GM12878 (cell line): Measurements from ENCODE around the gene PUDP. TPM values are rescaled to one million over a fixed set of nuclear protein-coding genes. Genes with fewer than 3 reads are reported as not detected.

Experiments
- ATAC-seq: fragments of 200-7000 bp; cut with Tn5 transposase; 3 replicates; pipeline ENCODE4 v1.9.1; 2020; ENCODE audit warnings: mild to moderate bottlenecking, moderate library complexity
- BruUV-seq: library from RNA; stranded (reverse); fragments of 400-500 nt; replicated peaks from 2 replicates; lab custom pipeline; 2021; lab: Mats Ljungman, UMichigan
- CTCF ChIA-PET: fragments of 300-600 bp; sonication (Branson Sonifier 250); formaldehyde crosslinking; extraction: SDS; loops from one replicate; lab custom pipeline; 2021; ENCODE audit warnings: inconsistent platforms; lab: Yijun Ruan, JAX
- POLR2A ChIA-PET: fragments of 350-600 bp; formaldehyde crosslinking; extraction: SDS; loops from one replicate; lab custom pipeline; 2021; ENCODE audit warnings: inconsistent platforms; lab: Charles Lee
- RAD21 ChIA-PET: fragments of 300-600 bp; sonication (Branson Sonifier 250); formaldehyde crosslinking; loops from one replicate; lab custom pipeline; 2023; ENCODE audit warnings: antibody characterized with exemption; ENCODE audit not compliant: unreplicated experiment; lab: Charles Lee
- SMC1A ChIA-PET: fragments of 300-600 bp; sonication (Branson Sonifier 250); formaldehyde crosslinking; loops from one replicate; lab custom pipeline; 2023; ENCODE audit not compliant: unreplicated experiment, uncharacterized antibody; lab: Charles Lee
- DNase-seq: peaks from one replicate; pipeline ENCODE4 v3.0.0-alpha.2; 2011; ENCODE audit warnings: low read depth, low spot score
- FAIRE-seq: peaks from 3 replicates; lab custom pipeline; 2011; peaks lifted over from hg19 to GRCh38; lab: Jason Lieb, UNC
- H2AFZ ChIP-seq: 2 replicates; pipeline ENCODE4 v1.6.0; 2011; ENCODE audit warnings: low read depth, low read length, control low read depth; ENCODE audit not compliant: control insufficient read depth
- H3K27ac ChIP-seq: 2 replicates; pipeline ENCODE4 v1.5.1; 2011; ENCODE audit warnings: control low read depth; ENCODE audit not compliant: control insufficient read depth, insufficient read depth
- H3K27me3 ChIP-seq, 2 experiments: replicated peaks in 1 of 2; 2 replicates each; pipeline versions ENCODE4 v1.6.0 to v1.6.1; 2011; ENCODE audit warnings: low read length in 1 of 2; ENCODE audit not compliant: control insufficient read depth in 2 of 2, insufficient read depth in 2 of 2
- H3K36me3 ChIP-seq, 2 experiments: 2 replicates each; pipeline ENCODE4 v1.5.1; 2011; ENCODE audit warnings: low read length in 1 of 2; ENCODE audit not compliant: control insufficient read depth in 2 of 2, insufficient read depth in 2 of 2
- H3K4me1 ChIP-seq: 2 replicates; pipeline ENCODE4 v1.6.1; 2011; ENCODE audit warnings: mild to moderate bottlenecking, low read length, moderate library complexity, mixed read lengths; ENCODE audit not compliant: control insufficient read depth, insufficient read depth
- H3K4me2 ChIP-seq: 2 replicates; pipeline ENCODE4 v1.6.0; 2011; ENCODE audit warnings: control low read depth; ENCODE audit not compliant: control insufficient read depth, insufficient read depth
- H3K4me3 ChIP-seq: fragments of 200-600 bp; sonication (generic); 2 replicates; pipeline ENCODE4 v1.5.1; 2016
- H3K79me2 ChIP-seq: 2 replicates; pipeline ENCODE4 v1.6.0; 2011; ENCODE audit warnings: low read length; ENCODE audit not compliant: control insufficient read depth, insufficient read depth
- H3K9ac ChIP-seq: 2 replicates; pipeline ENCODE4 v1.8.0; 2011; ENCODE audit warnings: low read length, control low read depth, mixed read lengths; ENCODE audit not compliant: control insufficient read depth, insufficient read depth
- H3K9me3 ChIP-seq: replicated peaks from 3 replicates; pipeline ENCODE4 v1.5.1; 2011; ENCODE audit warnings: mild to moderate bottlenecking, low read length; ENCODE audit not compliant: control insufficient read depth, insufficient read depth
- H4K20me1 ChIP-seq: 2 replicates; pipeline ENCODE4 v1.6.0; 2011; ENCODE audit not compliant: control insufficient read depth, insufficient read depth
- CBX3 ChIP-seq: fragments of 200-600 bp; sonication (generic); IDR thresholded peaks from 2 replicates; pipeline ENCODE4 v1.6.1; 2016; ENCODE audit warnings: low read depth, borderline replicate concordance
- CHD4 ChIP-seq: fragments of 200-600 bp; sonication (generic); IDR thresholded peaks from 2 replicates; pipeline ENCODE4 v1.6.1; 2016; ENCODE audit warnings: mild to moderate bottlenecking
- FOS ChIP-seq: IDR thresholded peaks from 3 replicates; pipeline ENCODE4 v1.6.1; 2011; ENCODE audit warnings: borderline replicate concordance; ENCODE audit not compliant: insufficient read length; ENCODE audit errors: extremely low read depth
- HDAC6 ChIP-seq: fragments of 200-600 bp; sonication (generic); IDR thresholded peaks from one replicate; pipeline ENCODE4 v1.8.0; 2017; ENCODE audit warnings: antibody characterized with exemption; ENCODE audit not compliant: unreplicated experiment
- RAD21 ChIP-seq: IDR thresholded peaks from 2 replicates; pipeline ENCODE4 v1.6.1; 2011; ENCODE audit warnings: mild to moderate bottlenecking, low read depth, low read length, moderate library complexity; ENCODE audit not compliant: insufficient read depth
- WGBS: methylation state at CpG from one replicate; pipeline ENCODE4 v1.1.6; 2016; ENCODE audit warnings: low lambda C conversion rate; ENCODE audit not compliant: insufficient replicate concordance, insufficient coverage; ENCODE audit errors: missing lambda C conversion rate; 5-methylcytosine and 5-hydroxymethylcytosine counted together
- in situ Hi-C: fragments of 300-500 bp; cut with MboI; formaldehyde crosslinking; loops from 9 replicates; pipeline ENCODE4 v1.14.3; 2018; ENCODE audit warnings: mixed read lengths
- intact Hi-C: fragments of 100-400 bp; cut with micrococcal nuclease; formaldehyde crosslinking; loops from one replicate; pipeline ENCODE4 v1.14.2; 2022; ENCODE audit not compliant: unreplicated experiment
- polyA plus RNA-seq, 11 experiments: library from polyadenylated mRNA; depleted of rRNA in 4 of 11; unstranded in 6 of 11; stranded (reverse) in 5 of 11; fragments of >200 nt; fragmentation: Nextera tagmentation in 4 of 11; fragmentation: Illumina TruSeq in 1 of 11; extraction: Ambion mirVana in 4 of 11; extraction: Trizol in 1 of 11; gene quantifications; 1 replicate in 1 of 11; 2 replicates in 10 of 11; pipeline versions ENCODE4 v1.2.1 to v1.2.3, GENCODE V29; 2011 to 2016; ENCODE audit warnings: inconsistent platforms in 2 of 11, missing spikeins in 2 of 11, low read depth in 1 of 11
- total RNA-seq, 4 experiments: library from RNA; depleted of rRNA in 3 of 4; stranded (reverse); fragments of >200 nt in 3 of 4; fragmentation: Illumina TruSeq in 1 of 4; extraction: Trizol in 1 of 4; gene quantifications; 2 replicates each; pipeline versions ENCODE4 v1.2.1 to v1.2.3, GENCODE V29; 2013 to 2021
- TF ChIP-seq, protein P1 (sequence below): fragments of 450-650 bp; IDR thresholded peaks from 2 replicates; pipeline ENCODE4 v1.6.1; 2017; ENCODE audit warnings: mild to moderate bottlenecking
- TF ChIP-seq, protein P2 (sequence below): IDR thresholded peaks from 2 replicates; pipeline ENCODE4 v1.6.1; 2012; ENCODE audit warnings: low read depth, low read length, improper control_type of control experiment
- TF ChIP-seq, protein P3 (sequence below): fragments of 450-650 bp; IDR thresholded peaks from 2 replicates; pipeline ENCODE4 v1.6.1; 2017; ENCODE audit warnings: low read depth, mild to moderate bottlenecking, moderate library complexity
- TF ChIP-seq, protein P4 (sequence below): fragments of 450-650 bp; IDR thresholded peaks from 2 replicates; pipeline ENCODE4 v1.6.1; 2017; ENCODE audit warnings: mild to moderate bottlenecking, moderate library complexity
- TF ChIP-seq, protein P5 (sequence below): IDR thresholded peaks from 2 replicates; pipeline ENCODE4 v1.6.1; 2012; ENCODE audit warnings: low read depth, low read length, improper control_type of control experiment

The PUDP gene
- total and polyA plus RNA-seq, 10 of the 15 experiments (the other 5 are each of a cell fraction or from before 2014, with no cell fraction given) = 30.8 to 83.5 (median 61.7) TPM

DNA sequence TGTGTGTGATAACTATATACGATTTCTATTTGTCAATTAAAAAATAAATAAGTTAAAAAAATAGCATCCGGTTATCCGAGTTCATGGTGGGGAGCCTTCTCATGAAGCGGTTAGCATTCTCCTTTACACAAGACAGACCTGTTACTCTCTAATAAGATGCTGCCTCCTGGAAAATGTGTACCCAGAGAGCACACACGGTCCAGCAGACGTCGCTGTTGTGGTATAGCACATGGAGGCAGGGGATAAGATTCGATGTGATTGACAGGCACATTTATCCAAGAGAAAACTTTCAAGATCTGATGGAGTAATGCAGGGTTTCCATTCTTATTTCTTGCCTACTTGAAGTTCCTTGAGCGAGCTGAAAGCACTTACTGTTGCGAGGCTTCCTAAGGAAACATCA, 63.1 kb downstream of the PUDP start:
- H3K36me3 ChIP-seq = peaks cover 2 to 13% of the 10 kb centered on the region in 2 experiments
- no peak for ATAC-seq
- peaks cover 48% of the 10 kb centered on the region for H3K4me1 ChIP-seq
- FAIRE-seq = no peak
- 97% methylated on average over 10 of the region's 10 CpGs for WGBS
- ChIA-PET POLR2A (interaction anchor here (0.9 to 3.3 kb wide), 7 partner anchors 13 to 346 kb away, joined by 3 to 24 read pairs (median 4); no protein-coding TSS in a partner anchor), RAD21 (interaction anchor here (0.6 to 5.5 kb wide), 6 partner anchors 16 to 62 kb away, joined by 3 to 76 read pairs (median 14); no protein-coding TSS in a partner anchor), CTCF (interaction anchor here (0.5 to 2.4 kb wide), 7 partner anchors 14 to 793 kb away, joined by 3 to 10 read pairs (median 4); no protein-coding TSS in a partner anchor), SMC1A (interaction anchor here (1.1 to 6.3 kb wide), 9 partner anchors 12 to 345 kb away, joined by 3 to 63 read pairs (median 7); no protein-coding TSS in a partner anchor)
- no peaks in the 10 kb centered on the region for H4K20me1 ChIP-seq
- H3K27me3 ChIP-seq = no peaks in the 10 kb centered on the region
- intact Hi-C loops = loop anchor here (1.0 to 10.0 kb wide), 3 partner anchors 26 to 346 kb away; no protein-coding TSS in a partner anchor
- no peak for DNase-seq
- H3K79me2 ChIP-seq = no peaks in the 10 kb centered on the region
- in situ Hi-C loops = loop anchor here (5.0 kb wide), 1 partner anchor 1068 kb away; no protein-coding TSS in a partner anchor
- no TSS peak for BruUV-seq
- H2AFZ ChIP-seq = no peak overlapping the region
- 0 out of 2 replicates have a peak overlapping the region, but pooled peaks have one; percentile 11 for H3K4me2 ChIP-seq
- H3K9ac ChIP-seq = no peak overlapping the region
- H3K9me3 ChIP-seq = no peaks in the 10 kb centered on the region
- no peak overlapping the region for H3K27ac ChIP-seq
- TF ChIP-seq CBX3 (no peak), RAD21 (no peak), HDAC6 (no peak), FOS (no peak), CHD4 (no peak)
- TF ChIP-seq, protein P1, sequence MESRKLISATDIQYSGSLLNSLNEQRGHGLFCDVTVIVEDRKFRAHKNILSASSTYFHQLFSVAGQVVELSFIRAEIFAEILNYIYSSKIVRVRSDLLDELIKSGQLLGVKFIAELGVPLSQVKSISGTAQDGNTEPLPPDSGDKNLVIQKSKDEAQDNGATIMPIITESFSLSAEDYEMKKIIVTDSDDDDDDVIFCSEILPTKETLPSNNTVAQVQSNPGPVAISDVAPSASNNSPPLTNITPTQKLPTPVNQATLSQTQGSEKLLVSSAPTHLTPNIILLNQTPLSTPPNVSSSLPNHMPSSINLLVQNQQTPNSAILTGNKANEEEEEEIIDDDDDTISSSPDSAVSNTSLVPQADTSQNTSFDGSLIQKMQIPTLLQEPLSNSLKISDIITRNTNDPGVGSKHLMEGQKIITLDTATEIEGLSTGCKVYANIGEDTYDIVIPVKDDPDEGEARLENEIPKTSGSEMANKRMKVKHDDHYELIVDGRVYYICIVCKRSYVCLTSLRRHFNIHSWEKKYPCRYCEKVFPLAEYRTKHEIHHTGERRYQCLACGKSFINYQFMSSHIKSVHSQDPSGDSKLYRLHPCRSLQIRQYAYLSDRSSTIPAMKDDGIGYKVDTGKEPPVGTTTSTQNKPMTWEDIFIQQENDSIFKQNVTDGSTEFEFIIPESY = no peak
- TF ChIP-seq, protein P2, sequence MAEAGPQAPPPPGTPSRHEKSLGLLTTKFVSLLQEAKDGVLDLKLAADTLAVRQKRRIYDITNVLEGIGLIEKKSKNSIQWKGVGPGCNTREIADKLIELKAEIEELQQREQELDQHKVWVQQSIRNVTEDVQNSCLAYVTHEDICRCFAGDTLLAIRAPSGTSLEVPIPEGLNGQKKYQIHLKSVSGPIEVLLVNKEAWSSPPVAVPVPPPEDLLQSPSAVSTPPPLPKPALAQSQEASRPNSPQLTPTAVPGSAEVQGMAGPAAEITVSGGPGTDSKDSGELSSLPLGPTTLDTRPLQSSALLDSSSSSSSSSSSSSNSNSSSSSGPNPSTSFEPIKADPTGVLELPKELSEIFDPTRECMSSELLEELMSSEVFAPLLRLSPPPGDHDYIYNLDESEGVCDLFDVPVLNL = no peak
- TF ChIP-seq, protein P3, sequence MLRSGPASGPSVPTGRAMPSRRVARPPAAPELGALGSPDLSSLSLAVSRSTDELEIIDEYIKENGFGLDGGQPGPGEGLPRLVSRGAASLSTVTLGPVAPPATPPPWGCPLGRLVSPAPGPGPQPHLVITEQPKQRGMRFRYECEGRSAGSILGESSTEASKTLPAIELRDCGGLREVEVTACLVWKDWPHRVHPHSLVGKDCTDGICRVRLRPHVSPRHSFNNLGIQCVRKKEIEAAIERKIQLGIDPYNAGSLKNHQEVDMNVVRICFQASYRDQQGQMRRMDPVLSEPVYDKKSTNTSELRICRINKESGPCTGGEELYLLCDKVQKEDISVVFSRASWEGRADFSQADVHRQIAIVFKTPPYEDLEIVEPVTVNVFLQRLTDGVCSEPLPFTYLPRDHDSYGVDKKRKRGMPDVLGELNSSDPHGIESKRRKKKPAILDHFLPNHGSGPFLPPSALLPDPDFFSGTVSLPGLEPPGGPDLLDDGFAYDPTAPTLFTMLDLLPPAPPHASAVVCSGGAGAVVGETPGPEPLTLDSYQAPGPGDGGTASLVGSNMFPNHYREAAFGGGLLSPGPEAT = no peak
- TF ChIP-seq, protein P4, sequence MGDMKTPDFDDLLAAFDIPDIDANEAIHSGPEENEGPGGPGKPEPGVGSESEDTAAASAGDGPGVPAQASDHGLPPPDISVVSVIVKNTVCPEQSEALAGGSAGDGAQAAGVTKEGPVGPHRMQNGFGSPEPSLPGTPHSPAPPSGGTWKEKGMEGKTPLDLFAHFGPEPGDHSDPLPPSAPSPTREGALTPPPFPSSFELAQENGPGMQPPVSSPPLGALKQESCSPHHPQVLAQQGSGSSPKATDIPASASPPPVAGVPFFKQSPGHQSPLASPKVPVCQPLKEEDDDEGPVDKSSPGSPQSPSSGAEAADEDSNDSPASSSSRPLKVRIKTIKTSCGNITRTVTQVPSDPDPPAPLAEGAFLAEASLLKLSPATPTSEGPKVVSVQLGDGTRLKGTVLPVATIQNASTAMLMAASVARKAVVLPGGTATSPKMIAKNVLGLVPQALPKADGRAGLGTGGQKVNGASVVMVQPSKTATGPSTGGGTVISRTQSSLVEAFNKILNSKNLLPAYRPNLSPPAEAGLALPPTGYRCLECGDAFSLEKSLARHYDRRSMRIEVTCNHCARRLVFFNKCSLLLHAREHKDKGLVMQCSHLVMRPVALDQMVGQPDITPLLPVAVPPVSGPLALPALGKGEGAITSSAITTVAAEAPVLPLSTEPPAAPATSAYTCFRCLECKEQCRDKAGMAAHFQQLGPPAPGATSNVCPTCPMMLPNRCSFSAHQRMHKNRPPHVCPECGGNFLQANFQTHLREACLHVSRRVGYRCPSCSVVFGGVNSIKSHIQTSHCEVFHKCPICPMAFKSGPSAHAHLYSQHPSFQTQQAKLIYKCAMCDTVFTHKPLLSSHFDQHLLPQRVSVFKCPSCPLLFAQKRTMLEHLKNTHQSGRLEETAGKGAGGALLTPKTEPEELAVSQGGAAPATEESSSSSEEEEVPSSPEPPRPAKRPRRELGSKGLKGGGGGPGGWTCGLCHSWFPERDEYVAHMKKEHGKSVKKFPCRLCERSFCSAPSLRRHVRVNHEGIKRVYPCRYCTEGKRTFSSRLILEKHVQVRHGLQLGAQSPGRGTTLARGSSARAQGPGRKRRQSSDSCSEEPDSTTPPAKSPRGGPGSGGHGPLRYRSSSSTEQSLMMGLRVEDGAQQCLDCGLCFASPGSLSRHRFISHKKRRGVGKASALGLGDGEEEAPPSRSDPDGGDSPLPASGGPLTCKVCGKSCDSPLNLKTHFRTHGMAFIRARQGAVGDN = no peak
- TF ChIP-seq, protein P5, sequence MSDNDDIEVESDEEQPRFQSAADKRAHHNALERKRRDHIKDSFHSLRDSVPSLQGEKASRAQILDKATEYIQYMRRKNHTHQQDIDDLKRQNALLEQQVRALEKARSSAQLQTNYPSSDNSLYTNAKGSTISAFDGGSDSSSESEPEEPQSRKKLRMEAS = no peak
- H3K4me3 ChIP-seq = no peak overlapping the region
